ENCODE results near the gene VTN. TPM values are rescaled to one million over a fixed set of nuclear protein-coding genes. Genes with fewer than 3 reads are reported as not detected.

VTN gene
- polyA plus RNA-seq, 1 donor from 2014 or later = 1.5 TPM

GRCh38 chr17:28328325-28328724 lies 41.8 kb downstream of the VTN start:
- no peak overlapping the region for H3K4me2 ChIP-seq (ENCODE audit: low read length)
- H3K27me3 ChIP-seq (ENCODE audit: insufficient read depth, low read depth, low read length) = no peaks in the 10 kb centered on the region
- no peak overlapping the region for H3K27ac ChIP-seq (ENCODE audit: low read length)
- H3K4me3 ChIP-seq (ENCODE audit: low read length) = no peak overlapping the region
- no peaks in the 10 kb centered on the region for H3K9me2 ChIP-seq (ENCODE audit: insufficient read depth, low read length)
- no peak for TF ChIP-seq EZH2 (IDR thresholded peaks at IDR 0.05; ENCODE audit: borderline replicate concordance, insufficient read depth, low read length, poor library complexity, severe bottlenecking)
- no peak for TF ChIP-seq TAF1 (IDR thresholded peaks at IDR 0.05; ENCODE audit: low read depth)
- TF ChIP-seq CTCF (IDR thresholded peaks at IDR 0.05; ENCODE audit: poor library complexity, severe bottlenecking) = no peak
- TF ChIP-seq RAD21 (conservative IDR thresholded peaks at IDR 0.05) = no peak
- TF ChIP-seq POLR2AphosphoS5 (IDR thresholded peaks at IDR 0.05) = no peak
- TF ChIP-seq REST (IDR thresholded peaks at IDR 0.05; ENCODE audit: borderline replicate concordance) = no peak
- no peak for TF ChIP-seq MXI1 (conservative IDR thresholded peaks at IDR 0.05; ENCODE audit: poor library complexity, severe bottlenecking)
- TF ChIP-seq EP300 (conservative IDR thresholded peaks at IDR 0.05; ENCODE audit: poor library complexity, severe bottlenecking) = no peak
- no peak for TF ChIP-seq SMC3 (conservative IDR thresholded peaks at IDR 0.05; ENCODE audit: poor library complexity)
- no peak overlapping the region for H2AFZ ChIP-seq (ENCODE audit: low read depth, low read length)
- peaks cover 19% of the 10 kb centered on the region for H3K79me2 ChIP-seq (replicated peaks; ENCODE audit: insufficient read depth, low read length)
- no peaks in the 10 kb centered on the region for H3F3A ChIP-seq (ENCODE audit: insufficient read depth, low read length, poor library complexity, severe bottlenecking)
- no peak overlapping the region for H3K9ac ChIP-seq (ENCODE audit: low read length)
- no peaks in the 10 kb centered on the region for H4K20me1 ChIP-seq (ENCODE audit: insufficient read depth)
- H3K9me3 ChIP-seq (ENCODE audit: low read length) = no peaks in the 10 kb centered on the region
- H3K36me3 ChIP-seq (ENCODE audit: insufficient read depth, low read length) = peaks cover 6% of the 10 kb centered on the region

GRCh38 chr17:28327709-28328108 lies 42.4 kb downstream of the VTN start:
- H3K36me3 ChIP-seq (ENCODE audit: insufficient read depth, low read length) = peaks cover 6% of the 10 kb centered on the region
- H3K79me2 ChIP-seq (replicated peaks; ENCODE audit: insufficient read depth, low read length) = peaks cover 20% of the 10 kb centered on the region
- no peak overlapping the region for H3K27ac ChIP-seq (ENCODE audit: low read length)

More at GRCh38 chr17:28327709-28328108, 42.4 kb downstream of the VTN start:
- no peaks in the 10 kb centered on the region for H3F3A ChIP-seq (ENCODE audit: insufficient read depth, low read length, poor library complexity, severe bottlenecking)
- no peaks in the 10 kb centered on the region for H3K9me3 ChIP-seq (ENCODE audit: low read length)
- no peaks in the 10 kb centered on the region for H4K20me1 ChIP-seq (ENCODE audit: insufficient read depth)
- H3K9me2 ChIP-seq (ENCODE audit: insufficient read depth, low read length) = no peaks in the 10 kb centered on the region
- H3K9ac ChIP-seq (ENCODE audit: low read length) = no peak overlapping the region
- H3K4me3 ChIP-seq (ENCODE audit: low read length) = no peak overlapping the region
- no peak overlapping the region for H2AFZ ChIP-seq (ENCODE audit: low read depth, low read length)
- TF ChIP-seq TAF1 (IDR thresholded peaks at IDR 0.05; ENCODE audit: low read depth) = no peak
- no peak for TF ChIP-seq EP300 (conservative IDR thresholded peaks at IDR 0.05; ENCODE audit: poor library complexity, severe bottlenecking)
- peak; percentile 37 for TF ChIP-seq CTCF (IDR thresholded peaks at IDR 0.05; ENCODE audit: poor library complexity, severe bottlenecking)
- TF ChIP-seq POLR2AphosphoS5 (IDR thresholded peaks at IDR 0.05) = no peak
- no peak for TF ChIP-seq MXI1 (conservative IDR thresholded peaks at IDR 0.05; ENCODE audit: poor library complexity, severe bottlenecking)
- no peak for TF ChIP-seq EZH2 (IDR thresholded peaks at IDR 0.05; ENCODE audit: borderline replicate concordance, insufficient read depth, low read length, poor library complexity, severe bottlenecking)
- TF ChIP-seq REST (IDR thresholded peaks at IDR 0.05; ENCODE audit: borderline replicate concordance) = no peak
- TF ChIP-seq RAD21 (conservative IDR thresholded peaks at IDR 0.05) = no peak
- peak; percentile 33 for TF ChIP-seq SMC3 (conservative IDR thresholded peaks at IDR 0.05; ENCODE audit: poor library complexity)
- no peaks in the 10 kb centered on the region for H3K27me3 ChIP-seq (ENCODE audit: insufficient read depth, low read depth, low read length)
- H3K4me2 ChIP-seq (ENCODE audit: low read length) = no peak overlapping the region
